Transverse colon (tissue), 3 donors: ENCODE results near the gene KREMEN2.

ENCODE experiments used
- CTCF ChIP-seq, 5 experiments: fragments of 200-600 bp in 3 of 5; fragments of 450-650 bp in 2 of 5; sonication (generic) in 3 of 5; IDR thresholded peaks; 1 replicate in 2 of 5; 2 replicates in 3 of 5; pipeline ENCODE4 v1.5.1; 2016 to 2017; ENCODE audit warnings: antibody characterized with exemption in 5 of 5, inconsistent platforms in 3 of 5, mild to moderate bottlenecking in 2 of 5, moderate library complexity in 1 of 5
- POLR2A ChIP-seq: fragments of 450-650 bp; IDR thresholded peaks from one replicate; pipeline ENCODE4 v1.6.1; 2016; ENCODE audit warnings: antibody characterized with exemption, mild to moderate bottlenecking, moderate library complexity

DNA sequence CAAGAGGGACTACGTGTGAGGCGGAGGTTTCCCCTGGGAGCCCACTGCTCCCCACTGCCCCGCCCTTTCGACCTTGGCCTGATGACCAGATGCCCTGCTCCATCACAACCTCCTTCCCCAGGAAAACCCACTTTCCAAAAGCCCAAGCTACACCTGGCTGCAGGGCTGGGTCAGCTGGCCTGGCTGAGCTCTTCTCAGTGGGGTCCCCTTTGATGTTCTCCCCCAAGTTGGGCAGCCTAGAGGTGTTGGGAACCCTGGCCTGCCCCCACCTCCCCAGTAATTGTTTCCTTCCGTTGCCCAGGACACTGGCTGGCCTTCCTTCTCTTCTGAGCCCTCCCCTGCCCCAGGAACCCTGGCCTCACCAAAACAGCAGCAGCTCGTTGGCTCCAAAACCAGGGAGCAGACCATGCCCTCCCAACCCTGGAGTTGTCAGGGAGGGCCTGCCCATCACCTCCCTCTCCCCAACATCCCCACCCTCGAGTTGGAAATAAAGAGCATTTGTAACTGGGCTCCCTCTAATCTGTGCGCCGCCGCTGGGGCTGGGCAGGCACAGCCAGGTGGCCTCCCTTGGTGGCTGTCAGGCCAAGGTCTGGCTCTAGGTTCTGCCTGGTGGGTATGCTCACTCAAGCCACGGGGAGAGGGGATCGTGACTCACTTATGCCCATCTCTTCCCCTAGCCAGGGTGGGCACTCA lies 50.1 kb downstream of the KREMEN2 start:
- TF ChIP-seq CTCF (IDR thresholded peaks at IDR 0.05) (no peak), POLR2A (no peak)
